CD14-positive monocyte (primary cell): ENCODE measurements around the gene ANTXR2. TPM values are rescaled to one million over a fixed set of nuclear protein-coding genes. Genes with fewer than 3 reads are reported as not detected.
A peak's percentile ranks its signal among the peaks of the same experiment; 100 is the strongest.

Experiments
- DNase-seq, 3 donors: peaks; one replicate each; pipeline ENCODE4 v3.0.0-alpha.2; 2011 to 2022
- H2AFZ ChIP-seq: 2 replicates; pipeline ENCODE4 v1.6.0; 2012; ENCODE audit warnings: mild to moderate bottlenecking, low read depth, low read length, inconsistent platforms; ENCODE audit not compliant: insufficient read depth, poor library complexity, severe bottlenecking
- H3K27ac ChIP-seq, 2 donors: 1 replicate in 1 of 2; 2 replicates in 1 of 2; pipeline ENCODE4 v1.5.1; 2012 to 2013; ENCODE audit warnings: low read length in 2 of 2, control low read depth in 1 of 2, inconsistent platforms in 1 of 2, low read depth in 1 of 2, mild to moderate bottlenecking in 1 of 2
- H3K27me3 ChIP-seq, 2 donors: one replicate each; pipeline versions ENCODE4 v1.6.0 to v1.6.1; 2011 to 2013; ENCODE audit warnings: low read length in 2 of 2; ENCODE audit not compliant: control insufficient read depth in 2 of 2, insufficient read depth in 2 of 2
- H3K36me3 ChIP-seq, 2 donors: replicated peaks in 1 of 2; 1 replicate in 1 of 2; 2 replicates in 1 of 2; pipeline versions ENCODE4 v1.5.1 to v1.6.1; 2012 to 2013; ENCODE audit warnings: low read length in 2 of 2, control low read depth in 1 of 2, inconsistent platforms in 1 of 2, mild to moderate bottlenecking in 1 of 2; ENCODE audit not compliant: insufficient read depth in 2 of 2, control insufficient read depth in 1 of 2
- H3K4me1 ChIP-seq, 2 donors: 1 replicate in 1 of 2; 2 replicates in 1 of 2; pipeline versions ENCODE4 v1.5.1 to v1.6.1; 2012 to 2013; ENCODE audit warnings: low read length in 2 of 2, control low read depth in 1 of 2, inconsistent platforms in 1 of 2, mild to moderate bottlenecking in 1 of 2, moderate library complexity in 1 of 2; ENCODE audit not compliant: insufficient read depth in 2 of 2, control insufficient read depth in 1 of 2
- H3K4me2 ChIP-seq: replicated peaks from 2 replicates; pipeline ENCODE3; 2012; ENCODE audit warnings: low read length, moderate library complexity, mild to moderate bottlenecking; ENCODE audit not compliant: poor library complexity, severe bottlenecking; ENCODE audit errors: extremely low read depth
- H3K4me3 ChIP-seq, 3 experiments: fragments of 200-600 bp in 1 of 3; sonication (generic) in 1 of 3; replicated peaks in 1 of 3; 1 replicate in 2 of 3; 2 replicates in 1 of 3; pipeline ENCODE4 v1.5.1; 2011 to 2013; ENCODE audit warnings: low read length in 3 of 3, mild to moderate bottlenecking in 3 of 3, control low read depth in 2 of 3, low read depth in 2 of 3, inconsistent platforms in 1 of 3, moderate library complexity in 1 of 3
- H3K79me2 ChIP-seq: 2 replicates; pipeline ENCODE4 v1.6.0; 2012; ENCODE audit warnings: mild to moderate bottlenecking, control low read depth, inconsistent platforms, low read length, moderate library complexity; ENCODE audit not compliant: insufficient read depth
- H3K9ac ChIP-seq: 2 replicates; pipeline ENCODE4 v1.6.0; 2017; ENCODE audit warnings: low read length, mild to moderate bottlenecking; ENCODE audit not compliant: insufficient read depth, poor library complexity, severe bottlenecking
- H3K9me3 ChIP-seq, 2 donors: replicated peaks in 1 of 2; 1 replicate in 1 of 2; 2 replicates in 1 of 2; pipeline versions ENCODE4 v1.5.1 to v1.6.1; 2012 to 2013; ENCODE audit warnings: low read length in 2 of 2, control low read depth in 1 of 2; ENCODE audit not compliant: control insufficient read depth in 1 of 2, insufficient read depth in 1 of 2
- H4K20me1 ChIP-seq: 2 replicates; pipeline ENCODE4 v1.6.0; 2012; ENCODE audit warnings: mild to moderate bottlenecking, low read length, control low read depth, moderate library complexity; ENCODE audit not compliant: insufficient read depth
- H3K27ac Mint-ChIP-seq, 7 donors: one replicate each; pipeline ENCODE4 v1.8.0; 2020; ENCODE audit warnings: mild to moderate bottlenecking in 7 of 7, mixed read lengths in 7 of 7, moderate library complexity in 6 of 7, inconsistent platforms in 2 of 7
- H3K27me3 Mint-ChIP-seq, 3 donors: one replicate each; pipeline ENCODE4 v1.8.0; 2021 to 2022; ENCODE audit warnings: low read depth in 3 of 3, mild to moderate bottlenecking in 3 of 3, mixed read lengths in 3 of 3, moderate library complexity in 3 of 3, inconsistent platforms in 1 of 3
- H3K36me3 Mint-ChIP-seq, 2 donors: one replicate each; pipeline ENCODE4 v1.8.0; 2020; ENCODE audit warnings: mixed read lengths in 2 of 2, inconsistent platforms in 1 of 2, mild to moderate bottlenecking in 1 of 2
- H3K4me1 Mint-ChIP-seq: one replicate; pipeline ENCODE4 v1.8.0; 2020; ENCODE audit warnings: mild to moderate bottlenecking, mixed read lengths
- H3K4me3 Mint-ChIP-seq, 2 donors: one replicate each; pipeline ENCODE4 v1.8.0; 2020; ENCODE audit warnings: mild to moderate bottlenecking in 2 of 2, mixed read lengths in 2 of 2, moderate library complexity in 1 of 2
- H3K9me3 Mint-ChIP-seq, 7 donors: one replicate each; pipeline ENCODE4 v1.8.0; 2020 to 2022; ENCODE audit warnings: mixed read lengths in 7 of 7, mild to moderate bottlenecking in 6 of 7, moderate library complexity in 6 of 7, inconsistent platforms in 2 of 7
- WGBS: methylation state at CpG from one replicate; pipeline ENCODE4 v1.1.5; 2013; ENCODE audit warnings: missing lambda C conversion rate; ENCODE audit not compliant: insufficient coverage; 5-methylcytosine and 5-hydroxymethylcytosine counted together
- intact Hi-C, 2 donors: fragments of 100-400 bp; cut with micrococcal nuclease; formaldehyde crosslinking; loops; one replicate each; pipeline versions ENCODE4 v1.15.0 to v1.15.1; 2023
- polyA plus RNA-seq, 3 donors: library from polyadenylated mRNA; depleted of rRNA in 1 of 3; unstranded in 2 of 3; stranded (reverse) in 1 of 3; fragments of 300-500 nt in 2 of 3; fragments of >200 nt in 1 of 3; fragmentation: Illumina TruSeq in 2 of 3; gene quantifications; 1 replicate in 2 of 3; 2 replicates in 1 of 3; pipeline ENCODE4 v1.2.3, GENCODE V29; 2012 to 2021
- TF ChIP-seq, protein P1 (sequence below): fragments of 200-600 bp; IDR thresholded peaks from one replicate; pipeline ENCODE4 v1.8.0; 2022; ENCODE audit warnings: antibody characterized with exemption, mild to moderate bottlenecking

ANTXR2 gene
- polyA plus RNA-seq, 3 donors = 15.4 to 69.6 (median 59.2) TPM

DNA sequence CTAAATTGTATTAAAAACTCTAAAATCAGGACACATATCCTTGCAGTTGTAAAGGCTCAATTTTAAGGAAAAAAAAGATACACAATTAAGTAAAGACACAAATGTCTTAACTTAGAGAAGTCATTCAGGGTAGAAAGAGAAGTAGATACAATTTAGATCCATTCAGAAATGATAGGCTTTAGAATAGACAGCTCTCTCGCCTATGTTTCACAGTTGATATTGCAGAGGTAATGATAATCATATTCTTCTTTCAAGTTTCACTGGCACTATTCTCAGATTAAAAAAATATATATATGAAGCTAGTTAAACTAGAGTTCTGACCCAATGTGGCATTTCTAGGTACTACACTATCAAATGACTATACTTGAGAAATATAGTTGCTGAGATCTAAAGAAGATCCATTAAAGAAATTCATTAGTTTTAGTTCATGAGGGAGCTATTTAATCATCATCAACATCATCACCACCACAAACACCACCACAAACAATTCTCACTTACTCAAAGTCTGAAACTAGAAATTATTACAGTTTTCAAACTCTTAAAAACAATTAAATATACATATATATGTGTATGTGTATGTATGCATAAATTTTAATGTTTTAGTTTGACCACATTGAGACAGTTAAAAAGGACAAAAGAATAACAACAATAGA, 93.1 kb downstream of the ANTXR2 start:
- H3K4me1 ChIP-seq = no peaks in the 10 kb centered on the region
- Mint-ChIP-seq H3K4me1 (no peaks in the 10 kb centered on the region), H3K27me3 (no peaks in the 10 kb centered on the region), H3K4me3 (no peak overlapping the region), H3K27ac (no peak overlapping the region), H3K9me3 (peaks cover 0 to 3% (median 0%) of the 10 kb centered on the region in 7 donors), H3K36me3 (peaks cover 74 to 82% of the 10 kb centered on the region in 2 donors)
- no peak overlapping the region for H3K27ac ChIP-seq
- no peaks in the 10 kb centered on the region for H3K79me2 ChIP-seq
- peaks cover 63 to 97% of the 10 kb centered on the region in 2 donors for H3K36me3 ChIP-seq
- no peak overlapping the region for H3K9ac ChIP-seq
- no peak overlapping the region for H3K4me3 ChIP-seq
- DNase-seq = no peak
- WGBS = no CpG with 5 or more reads among the region's 1 CpG
- intact Hi-C loops = no loop called here
- TF ChIP-seq, protein P1, sequence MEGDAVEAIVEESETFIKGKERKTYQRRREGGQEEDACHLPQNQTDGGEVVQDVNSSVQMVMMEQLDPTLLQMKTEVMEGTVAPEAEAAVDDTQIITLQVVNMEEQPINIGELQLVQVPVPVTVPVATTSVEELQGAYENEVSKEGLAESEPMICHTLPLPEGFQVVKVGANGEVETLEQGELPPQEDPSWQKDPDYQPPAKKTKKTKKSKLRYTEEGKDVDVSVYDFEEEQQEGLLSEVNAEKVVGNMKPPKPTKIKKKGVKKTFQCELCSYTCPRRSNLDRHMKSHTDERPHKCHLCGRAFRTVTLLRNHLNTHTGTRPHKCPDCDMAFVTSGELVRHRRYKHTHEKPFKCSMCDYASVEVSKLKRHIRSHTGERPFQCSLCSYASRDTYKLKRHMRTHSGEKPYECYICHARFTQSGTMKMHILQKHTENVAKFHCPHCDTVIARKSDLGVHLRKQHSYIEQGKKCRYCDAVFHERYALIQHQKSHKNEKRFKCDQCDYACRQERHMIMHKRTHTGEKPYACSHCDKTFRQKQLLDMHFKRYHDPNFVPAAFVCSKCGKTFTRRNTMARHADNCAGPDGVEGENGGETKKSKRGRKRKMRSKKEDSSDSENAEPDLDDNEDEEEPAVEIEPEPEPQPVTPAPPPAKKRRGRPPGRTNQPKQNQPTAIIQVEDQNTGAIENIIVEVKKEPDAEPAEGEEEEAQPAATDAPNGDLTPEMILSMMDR = no peak
- peaks cover 3% of the 10 kb centered on the region for H4K20me1 ChIP-seq
- no peaks in the 10 kb centered on the region for H3K9me3 ChIP-seq
- no peaks in the 10 kb centered on the region for H3K27me3 ChIP-seq
- H2AFZ ChIP-seq = no peak overlapping the region
- H3K4me2 ChIP-seq = no peak overlapping the region

DNA sequence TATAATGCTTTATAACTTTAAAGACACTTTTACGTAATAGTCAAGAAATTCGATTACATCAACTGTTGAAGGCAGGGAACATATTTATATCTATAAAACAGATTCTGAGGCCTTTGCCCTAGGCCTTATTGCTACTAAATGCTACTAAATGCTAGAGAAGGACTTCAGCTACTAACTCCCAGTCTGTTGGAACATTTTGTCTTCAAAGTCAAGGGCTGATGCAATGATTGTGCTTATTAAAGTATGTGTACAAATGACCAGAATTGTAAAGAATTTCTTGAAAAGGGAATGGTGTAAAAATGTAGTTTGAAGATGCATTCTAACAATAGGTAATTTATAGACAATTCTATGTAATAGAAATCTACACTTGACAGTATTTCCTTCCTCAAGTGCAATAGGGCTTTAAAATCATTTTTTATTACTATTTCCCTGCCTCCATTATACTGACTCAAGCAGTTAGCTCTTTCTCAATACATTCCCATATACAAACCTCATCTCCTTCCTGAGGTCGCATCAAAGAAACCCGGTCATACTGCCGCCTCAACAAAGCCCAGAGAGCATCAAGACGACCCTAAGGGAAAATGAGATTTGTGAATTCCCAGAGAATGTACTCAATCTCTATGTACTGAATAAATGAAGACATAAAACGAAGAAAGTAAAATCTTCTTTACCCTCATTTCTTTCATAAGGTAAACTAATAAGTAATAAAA, 95.7 kb downstream of the ANTXR2 start:
- Histone ChIP-seq H3K4me2 (no peak overlapping the region), H2AFZ (no peak overlapping the region), H3K79me2 (no peaks in the 10 kb centered on the region), H3K9ac (no peak overlapping the region), H4K20me1 (no peaks in the 10 kb centered on the region), H3K4me1 (peaks cover 0 to 7% of the 10 kb centered on the region in 2 donors), H3K4me3 (no peak overlapping the region), H3K36me3 (peaks cover 46 to 88% of the 10 kb centered on the region in 2 donors), H3K27me3 (no peaks in the 10 kb centered on the region), H3K9me3 (no peaks in the 10 kb centered on the region), H3K27ac (no peak overlapping the region)
- Mint-ChIP-seq H3K27ac (peak overlapping the region in 1 of 7 donors; percentile 69), H3K4me3 (no peak overlapping the region), H3K36me3 (peaks cover 75 to 79% of the 10 kb centered on the region in 2 donors), H3K27me3 (peaks cover 0 to 2% (median 0%) of the 10 kb centered on the region in 3 donors), H3K9me3 (peaks cover 0 to 5% (median 2%) of the 10 kb centered on the region in 7 donors), H3K4me1 (peaks cover 8% of the 10 kb centered on the region)
- WGBS = no CpG with 5 or more reads among the region's 7 CpGs
- DNase-seq = no peak
- intact Hi-C loops = no loop called here
- TF ChIP-seq, protein P1 = no peak
